PC-9 (cell line): Measurements from ENCODE around the gene PCSK9. TPM values are rescaled to one million over a fixed set of nuclear protein-coding genes. Genes with fewer than 3 reads are reported as not detected.

Experiments used
- BruUV-seq: library from RNA; stranded (reverse); fragments of 400-500 nt; replicated peaks from 2 replicates; lab custom pipeline; 2021; lab: Mats Ljungman, UMichigan
- CTCF ChIA-PET: fragments of 300-600 bp; sonication (Branson Sonifier 250); formaldehyde crosslinking; loops from one replicate; lab custom pipeline; 2022; ENCODE audit warnings: antibody characterized with exemption; lab: Charles Lee
- POLR2A ChIA-PET: fragments of 300-600 bp; sonication (Branson Sonifier 250); formaldehyde crosslinking; loops from one replicate; lab custom pipeline; 2022; ENCODE audit warnings: antibody characterized with exemption; ENCODE audit not compliant: unreplicated experiment; lab: Charles Lee
- DNase-seq, 2 experiments: peaks; one replicate each; pipeline versions ENCODE4 v3.0.0 to v3.0.0-alpha.2; 2015 to 2022; ENCODE audit warnings: mixed read lengths in 1 of 2
- H2AFZ ChIP-seq: fragments of 200-600 bp; sonication (generic); 2 replicates; pipeline ENCODE4 v1.8.1; 2017; ENCODE audit warnings: antibody characterized with exemption
- H3F3A ChIP-seq: fragments of 200-600 bp; sonication (generic); 2 replicates; pipeline ENCODE4 v1.8.1; 2017; ENCODE audit warnings: antibody characterized with exemption, mild to moderate bottlenecking, low read depth; ENCODE audit not compliant: insufficient read depth
- H3K27ac ChIP-seq: fragments of 200-600 bp; sonication (generic); 2 replicates; pipeline ENCODE4 v1.6.1; 2016; ENCODE audit warnings: mixed run types
- H3K27me3 ChIP-seq: fragments of 200-600 bp; sonication (generic); 2 replicates; pipeline ENCODE4 v1.6.1; 2016; ENCODE audit warnings: low read depth, mixed run types; ENCODE audit not compliant: insufficient read depth
- H3K36me3 ChIP-seq: fragments of 200-600 bp; sonication (generic); 2 replicates; pipeline ENCODE4 v1.6.1; 2016; ENCODE audit warnings: low read depth, mixed run types
- H3K4me1 ChIP-seq: fragments of 200-600 bp; sonication (generic); replicated peaks from 2 replicates; pipeline ENCODE4 v1.6.1; 2016; ENCODE audit warnings: mixed run types; ENCODE audit not compliant: insufficient read depth
- H3K4me2 ChIP-seq: fragments of 200-600 bp; sonication (generic); 2 replicates; pipeline ENCODE4 v1.6.1; 2017; ENCODE audit warnings: mixed run types
- H3K4me3 ChIP-seq: fragments of 200-600 bp; sonication (generic); 2 replicates; pipeline ENCODE4 v1.6.1; 2016; ENCODE audit warnings: mixed run types
- H3K79me2 ChIP-seq: fragments of 200-600 bp; sonication (generic); 2 replicates; pipeline ENCODE4 v1.6.1; 2017; ENCODE audit warnings: low read depth, mixed run types
- H3K9me2 ChIP-seq: fragments of 200-600 bp; sonication (generic); 2 replicates; pipeline ENCODE4 v1.8.1; 2017; ENCODE audit warnings: mild to moderate bottlenecking; ENCODE audit not compliant: insufficient read depth
- H3K9me3 ChIP-seq: fragments of 200-600 bp; sonication (generic); 2 replicates; pipeline ENCODE4 v1.8.1; 2016; ENCODE audit warnings: low read depth; ENCODE audit not compliant: insufficient read depth
- H4K20me1 ChIP-seq: fragments of 200-600 bp; sonication (generic); 2 replicates; pipeline ENCODE4 v1.8.1; 2017; ENCODE audit not compliant: insufficient read depth
- EZH2 ChIP-seq: fragments of 200-600 bp; sonication (generic); IDR thresholded peaks from 2 replicates; pipeline ENCODE4 v1.8.0; 2017; ENCODE audit warnings: antibody characterized with exemption, low read depth
- intact Hi-C: fragments of 100-400 bp; cut with micrococcal nuclease; formaldehyde crosslinking; loops from one replicate; pipeline ENCODE4 v1.10.0; 2022; ENCODE audit not compliant: unreplicated experiment
- total RNA-seq: library from RNA; stranded (reverse); gene quantifications from 2 replicates; pipeline ENCODE4 v1.2.3, GENCODE V29; 2021
- TF ChIP-seq, protein P1 (sequence below): fragments of 200-600 bp; sonication (generic); conservative IDR thresholded peaks from 2 replicates; pipeline ENCODE4 v1.6.1; 2017; ENCODE audit warnings: mixed run types, antibody characterized with exemption, mild to moderate bottlenecking, moderate library complexity

PCSK9 gene
- total RNA-seq, 1 experiment from 2014 or later, result 133 TPM

DNA sequence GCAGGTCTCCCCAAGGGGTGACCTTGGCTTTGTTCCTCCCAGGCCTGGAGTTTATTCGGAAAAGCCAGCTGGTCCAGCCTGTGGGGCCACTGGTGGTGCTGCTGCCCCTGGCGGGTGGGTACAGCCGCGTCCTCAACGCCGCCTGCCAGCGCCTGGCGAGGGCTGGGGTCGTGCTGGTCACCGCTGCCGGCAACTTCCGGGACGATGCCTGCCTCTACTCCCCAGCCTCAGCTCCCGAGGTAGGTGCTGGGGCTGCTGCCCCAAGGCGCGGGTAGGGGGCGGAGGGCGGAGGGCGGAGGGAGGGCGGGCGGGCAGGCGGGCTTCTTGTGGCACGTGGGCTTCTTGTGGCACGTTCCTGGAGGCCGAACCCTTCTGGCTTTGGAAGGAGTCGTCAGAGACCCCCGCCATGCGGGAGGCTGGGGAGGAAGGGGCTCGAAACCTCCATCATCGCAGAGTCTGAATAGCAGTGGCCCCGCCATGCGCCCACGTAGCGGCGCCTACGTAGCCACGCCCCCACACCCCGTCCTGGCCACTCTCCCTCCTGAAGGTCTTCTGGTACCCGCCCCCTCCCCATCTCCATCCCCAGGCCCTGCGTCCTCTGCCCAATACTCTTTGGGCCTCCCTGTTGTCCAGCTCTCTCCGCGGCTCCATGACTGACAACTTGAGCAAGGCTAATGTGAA lies 16.7 kb downstream of the PCSK9 start:
- Histone ChIP-seq H3K27me3 (no peaks in the 10 kb centered on the region), H3K4me1 (no peaks in the 10 kb centered on the region), H3K4me3 (no peak overlapping the region), H3K9me2 (no peaks in the 10 kb centered on the region), H3F3A (no peaks in the 10 kb centered on the region), H3K36me3 (no peaks in the 10 kb centered on the region), H3K27ac (no peak overlapping the region), H3K9me3 (no peaks in the 10 kb centered on the region), H4K20me1 (no peaks in the 10 kb centered on the region), H3K79me2 (no peaks in the 10 kb centered on the region), H3K4me2 (no peak overlapping the region), H2AFZ (no peak overlapping the region)
- BruUV-seq, result no TSS peak
- DNase-seq, result no peak
- no peak for TF ChIP-seq EZH2
- TF ChIP-seq, protein P1, sequence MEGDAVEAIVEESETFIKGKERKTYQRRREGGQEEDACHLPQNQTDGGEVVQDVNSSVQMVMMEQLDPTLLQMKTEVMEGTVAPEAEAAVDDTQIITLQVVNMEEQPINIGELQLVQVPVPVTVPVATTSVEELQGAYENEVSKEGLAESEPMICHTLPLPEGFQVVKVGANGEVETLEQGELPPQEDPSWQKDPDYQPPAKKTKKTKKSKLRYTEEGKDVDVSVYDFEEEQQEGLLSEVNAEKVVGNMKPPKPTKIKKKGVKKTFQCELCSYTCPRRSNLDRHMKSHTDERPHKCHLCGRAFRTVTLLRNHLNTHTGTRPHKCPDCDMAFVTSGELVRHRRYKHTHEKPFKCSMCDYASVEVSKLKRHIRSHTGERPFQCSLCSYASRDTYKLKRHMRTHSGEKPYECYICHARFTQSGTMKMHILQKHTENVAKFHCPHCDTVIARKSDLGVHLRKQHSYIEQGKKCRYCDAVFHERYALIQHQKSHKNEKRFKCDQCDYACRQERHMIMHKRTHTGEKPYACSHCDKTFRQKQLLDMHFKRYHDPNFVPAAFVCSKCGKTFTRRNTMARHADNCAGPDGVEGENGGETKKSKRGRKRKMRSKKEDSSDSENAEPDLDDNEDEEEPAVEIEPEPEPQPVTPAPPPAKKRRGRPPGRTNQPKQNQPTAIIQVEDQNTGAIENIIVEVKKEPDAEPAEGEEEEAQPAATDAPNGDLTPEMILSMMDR, result no peak
- intact Hi-C loops, result no loop called here
- ChIA-PET CTCF (no interaction called here), POLR2A (no interaction called here)

DNA sequence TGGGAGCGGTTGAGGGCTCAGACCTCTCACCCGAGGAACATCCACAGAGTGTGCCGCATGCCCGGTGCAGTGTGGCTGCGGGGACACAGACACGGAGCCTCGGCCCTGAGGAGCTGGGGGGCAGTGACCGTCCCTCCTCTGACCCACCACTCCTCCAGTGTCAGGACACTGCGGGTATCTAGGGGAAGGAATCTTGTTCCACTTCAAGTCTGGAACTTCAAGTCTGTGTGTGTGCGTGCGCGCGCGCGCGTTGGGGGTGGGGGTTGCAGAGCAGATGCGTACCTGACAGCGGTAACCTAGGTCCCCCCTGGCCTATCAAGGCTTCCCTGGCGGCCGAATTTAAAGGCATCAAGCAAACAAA lies 17.3 kb downstream of the PCSK9 start:
- no peak for DNase-seq
- TF ChIP-seq EZH2, result no peak
- TF ChIP-seq, protein P1, result no peak
- no peaks in the 10 kb centered on the region for H3K9me2 ChIP-seq
- intact Hi-C loops, result no loop called here
- H3K79me2 ChIP-seq, result no peaks in the 10 kb centered on the region
- no peak overlapping the region for H2AFZ ChIP-seq
- H3K27me3 ChIP-seq, result no peaks in the 10 kb centered on the region
- H4K20me1 ChIP-seq, result no peaks in the 10 kb centered on the region
- H3K4me3 ChIP-seq, result no peak overlapping the region
- H3K27ac ChIP-seq, result no peak overlapping the region
- no peak overlapping the region for H3K4me2 ChIP-seq
- ChIA-PET POLR2A (no interaction called here), CTCF (no interaction called here)
- no peaks in the 10 kb centered on the region for H3K4me1 ChIP-seq
- no TSS peak for BruUV-seq
- no peaks in the 10 kb centered on the region for H3K36me3 ChIP-seq
- H3F3A ChIP-seq, result no peaks in the 10 kb centered on the region
- H3K9me3 ChIP-seq, result no peaks in the 10 kb centered on the region

DNA sequence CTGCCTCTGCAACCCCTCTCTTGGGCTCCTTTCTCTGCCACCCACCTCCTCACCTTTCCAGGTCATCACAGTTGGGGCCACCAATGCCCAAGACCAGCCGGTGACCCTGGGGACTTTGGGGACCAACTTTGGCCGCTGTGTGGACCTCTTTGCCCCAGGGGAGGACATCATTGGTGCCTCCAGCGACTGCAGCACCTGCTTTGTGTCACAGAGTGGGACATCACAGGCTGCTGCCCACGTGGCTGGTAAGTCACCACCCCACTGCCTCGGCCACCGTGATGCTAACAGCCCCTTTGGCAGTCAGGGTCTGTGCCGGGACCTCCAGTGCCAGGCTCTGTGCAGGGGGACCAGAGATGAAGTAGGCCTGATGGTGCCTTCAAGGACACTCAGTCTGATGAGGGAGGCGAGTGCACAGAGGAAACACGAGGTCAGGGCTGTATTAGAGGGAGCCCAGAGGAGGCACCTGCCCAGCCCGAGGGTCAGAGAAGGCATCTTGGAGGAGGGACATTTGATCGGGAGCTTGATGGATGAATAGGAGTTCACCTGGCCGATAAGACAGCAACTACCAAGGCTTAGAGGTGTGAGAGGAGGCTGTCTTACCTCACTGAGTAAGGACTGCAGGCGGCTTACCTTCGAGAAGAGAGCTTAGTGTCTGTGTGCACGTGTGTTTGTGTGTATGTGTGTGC lies 18.1 kb downstream of the PCSK9 start:
- ChIA-PET POLR2A (no interaction called here), CTCF (no interaction called here)
- Histone ChIP-seq H4K20me1 (no peaks in the 10 kb centered on the region), H3K9me3 (no peaks in the 10 kb centered on the region), H3K79me2 (no peaks in the 10 kb centered on the region), H3K27me3 (no peaks in the 10 kb centered on the region), H3K9me2 (no peaks in the 10 kb centered on the region), H2AFZ (no peak overlapping the region), H3K4me3 (no peak overlapping the region), H3K27ac (no peak overlapping the region), H3K36me3 (no peaks in the 10 kb centered on the region), H3K4me1 (no peaks in the 10 kb centered on the region), H3K4me2 (no peak overlapping the region), H3F3A (no peaks in the 10 kb centered on the region)
- no peak for DNase-seq
- intact Hi-C loops, result no loop called here
- BruUV-seq, result no TSS peak
- TF ChIP-seq EZH2, result no peak
- TF ChIP-seq, protein P1, result no peak
